Endothelial cell of umbilical vein (primary cell): ENCODE results near the gene UMPS. TPM values are rescaled to one million over a fixed set of nuclear protein-coding genes. Genes with fewer than 3 reads are reported as not detected.

Experiments used
- BruUV-seq: library from RNA; stranded (reverse); fragments of 400-500 nt; replicated peaks from 2 replicates; lab custom pipeline; 2021; lab: Mats Ljungman, UMichigan
- CTCF ChIA-PET: fragments of 300-600, 350-600 bp; sonication (Branson Sonifier 250); formaldehyde crosslinking; loops from one replicate; lab custom pipeline; 2021; ENCODE audit warnings: antibody characterized with exemption, inconsistent platforms; lab: Charles Lee
- POLR2A ChIA-PET: fragments of 300-600, 350-600 bp; sonication (Branson Sonifier 250); formaldehyde crosslinking; loops from one replicate; lab custom pipeline; 2021; ENCODE audit warnings: antibody characterized with exemption, inconsistent platforms; lab: Charles Lee
- DNase-seq: peaks from one replicate; pipeline ENCODE4 v3.0.0-alpha.2; 2011; ENCODE audit warnings: low read depth, low spot score
- FAIRE-seq: peaks from 2 replicates; lab custom pipeline; 2011; peaks lifted over from hg19 to GRCh38; lab: Jason Lieb, UNC
- H2AFZ ChIP-seq: 2 replicates; pipeline ENCODE4 v1.6.0; 2012; ENCODE audit warnings: low read depth, low read length, control low read depth, inconsistent platforms
- H3K27ac ChIP-seq: 2 replicates; pipeline ENCODE4 v1.5.1; 2011; ENCODE audit warnings: low read depth, mild to moderate bottlenecking, control low read depth, low read length, moderate library complexity; ENCODE audit not compliant: insufficient read depth
- H3K27me3 ChIP-seq, 2 experiments: 2 replicates each; pipeline versions ENCODE4 v1.6.0 to v1.6.1; 2011; ENCODE audit warnings: low read length in 2 of 2, mixed read lengths in 1 of 2; ENCODE audit not compliant: control insufficient read depth in 2 of 2, insufficient read depth in 2 of 2
- H3K36me3 ChIP-seq, 2 experiments: 2 replicates in 1 of 2; 3 replicates in 1 of 2; pipeline ENCODE4 v1.5.1; 2011; ENCODE audit warnings: low read length in 2 of 2, mild to moderate bottlenecking in 1 of 2, moderate library complexity in 1 of 2; ENCODE audit not compliant: control insufficient read depth in 2 of 2, insufficient read depth in 2 of 2; ENCODE audit errors: extremely low read depth in 1 of 2
- H3K4me1 ChIP-seq: 3 replicates; pipeline ENCODE4 v1.5.1; 2011; ENCODE audit warnings: mild to moderate bottlenecking, low read length; ENCODE audit not compliant: control insufficient read depth, insufficient read depth; ENCODE audit errors: extremely low read depth
- H3K4me2 ChIP-seq: 2 replicates; pipeline ENCODE4 v1.6.1; 2011; ENCODE audit warnings: low read length, control low read depth, mixed read lengths; ENCODE audit not compliant: insufficient read depth
- H3K4me3 ChIP-seq, 3 experiments: fragments of 200-600 bp in 1 of 3; sonication (generic), shearing (Covaris generic) in 1 of 3; replicated peaks in 1 of 3; 2 replicates each; pipeline ENCODE4 v1.5.1; 2011 to 2016; ENCODE audit warnings: control low read depth in 3 of 3, low read length in 3 of 3, mild to moderate bottlenecking in 2 of 3, inconsistent platforms in 1 of 3, low read depth in 1 of 3, moderate library complexity in 1 of 3; ENCODE audit not compliant: insufficient read depth in 1 of 3
- H3K79me2 ChIP-seq: 2 replicates; pipeline ENCODE4 v1.6.0; 2012; ENCODE audit warnings: low read length, inconsistent platforms; ENCODE audit not compliant: control insufficient read depth, insufficient read depth
- H3K9ac ChIP-seq: replicated peaks from 2 replicates; pipeline ENCODE3; 2011; ENCODE audit warnings: low read length, control low read depth; ENCODE audit not compliant: insufficient read depth; ENCODE audit errors: extremely low read depth
- H3K9me1 ChIP-seq: replicated peaks from 3 replicates; pipeline ENCODE4 v1.6.0; 2011; ENCODE audit warnings: mild to moderate bottlenecking, low read length; ENCODE audit not compliant: control insufficient read depth, insufficient read depth; ENCODE audit errors: extremely low read depth
- H3K9me3 ChIP-seq: replicated peaks from 2 replicates; pipeline ENCODE4 v1.5.1; 2012; ENCODE audit warnings: low read length, inconsistent platforms; ENCODE audit not compliant: control insufficient read depth, insufficient read depth
- H4K20me1 ChIP-seq: replicated peaks from 2 replicates; pipeline ENCODE3; 2011; ENCODE audit warnings: mild to moderate bottlenecking, low read length; ENCODE audit not compliant: control insufficient read depth, insufficient read depth; ENCODE audit errors: extremely low read depth
- CTCF ChIP-seq, 2 donors: IDR thresholded peaks; 1 replicate in 1 of 2; 2 replicates in 1 of 2; pipeline ENCODE4 v1.5.1; 2011; ENCODE audit warnings: low read length in 2 of 2, mild to moderate bottlenecking in 2 of 2, moderate library complexity in 2 of 2, control low read depth in 1 of 2, inconsistent platforms in 1 of 2, low read depth in 1 of 2; ENCODE audit not compliant: insufficient read depth in 1 of 2; ENCODE audit errors: extremely low read depth in 1 of 2
- EZH2 ChIP-seq: IDR thresholded peaks from 2 replicates; pipeline ENCODE4 v1.6.1; 2012; ENCODE audit warnings: borderline replicate concordance, low read depth, mild to moderate bottlenecking, moderate library complexity, low read length, inconsistent platforms; ENCODE audit not compliant: severe bottlenecking
- FOS ChIP-seq: IDR thresholded peaks from 2 replicates; pipeline ENCODE4 v1.6.1; 2011; ENCODE audit warnings: mild to moderate bottlenecking, low read length, moderate library complexity, borderline replicate concordance; ENCODE audit not compliant: insufficient read depth
- GATA2 ChIP-seq: IDR thresholded peaks from 2 replicates; pipeline ENCODE4 v1.7.0; 2011; ENCODE audit warnings: low read depth, mild to moderate bottlenecking, moderate library complexity, mixed read lengths, low read length; ENCODE audit not compliant: insufficient read length, insufficient read depth
- MAX ChIP-seq: IDR thresholded peaks from 2 replicates; pipeline ENCODE4 v1.6.1; 2011; ENCODE audit not compliant: insufficient read depth, insufficient read length
- MYC ChIP-seq: IDR thresholded peaks from one replicate; pipeline ENCODE4 v1.6.1; 2011; ENCODE audit warnings: mild to moderate bottlenecking, low read depth, low read length
- POLR2A ChIP-seq: IDR thresholded peaks from 2 replicates; pipeline ENCODE4 v1.6.1; 2012; ENCODE audit warnings: low read depth, mild to moderate bottlenecking, control low read depth, low read length
- POLR2AphosphoS5 ChIP-seq: IDR thresholded peaks from 2 replicates; pipeline ENCODE4 v1.6.1; 2012; ENCODE audit warnings: low read depth, mild to moderate bottlenecking, control low read depth, low read length, moderate library complexity; ENCODE audit not compliant: insufficient read depth
- dilution Hi-C: fragments of 300-500 bp; cut with MboI; formaldehyde crosslinking; loops from one replicate; pipeline ENCODE4 v1.15.0; 2019; ENCODE audit warnings: low sequenced_read_pairs; ENCODE audit not compliant: extremely low pct_ligation_motif_present
- intact Hi-C: fragments of 100-400 bp; cut with micrococcal nuclease; formaldehyde crosslinking; loops from one replicate; pipeline ENCODE4 v1.10.0; 2022
- polyA plus RNA-seq, 4 experiments: library from polyadenylated mRNA; depleted of rRNA in 3 of 4; stranded (reverse) in 3 of 4; unstranded in 1 of 4; fragments of >200 nt; gene quantifications; 2 replicates each; pipeline versions ENCODE4 v1.2.1 to v1.2.3, GENCODE V29; 2011 to 2012; ENCODE audit warnings: missing spikeins in 1 of 4
- total RNA-seq: library from RNA; stranded (reverse); gene quantifications from 2 replicates; pipeline ENCODE4 v1.2.3, GENCODE V29; 2021

Gene UMPS
- total and polyA plus RNA-seq, 2 donors (not counting 3 experiments of a cell fraction or from before 2014, with no cell fraction given) = 38.6 to 50.2 TPM

- no peak for FAIRE-seq
- Histone ChIP-seq H3K9me3 (no peaks in the 10 kb centered on the region), H3K27me3 (no peaks in the 10 kb centered on the region), H2AFZ (no peak overlapping the region), H3K27ac (no peak overlapping the region), H3K4me3 (no peak overlapping the region), H3K9me1 (no peaks in the 10 kb centered on the region), H3K79me2 (no peaks in the 10 kb centered on the region), H3K4me1 (peaks cover 20% of the 10 kb centered on the region), H4K20me1 (no peaks in the 10 kb centered on the region), H3K9ac (no peak overlapping the region), H3K36me3 (no peaks in the 10 kb centered on the region), H3K4me2 (no peak overlapping the region)
- no TSS peak for BruUV-seq
- TF ChIP-seq POLR2A (no peak), MAX (no peak), GATA2 (no peak), EZH2 (no peak), MYC (no peak), CTCF (IDR thresholded peaks at IDR 0.05; ENCODE audit: extremely low read depth in 1 of 2, insufficient read depth in 1 of 2, low read depth in 1 of 2, low read length in 2 of 2) (no peak), FOS (no peak), POLR2AphosphoS5 (no peak)
- ChIA-PET CTCF (interaction anchor here (2.5 to 3.3 kb wide), 3 partner anchors 19 to 121 kb away, joined by 16 to 29 read pairs (median 25); no protein-coding TSS in a partner anchor), POLR2A (no interaction called here)
- intact Hi-C loops (no loop called here), dilution Hi-C loops (no loop called here)
- no peak for DNase-seq
These were observed 50.1 kb downstream of the UMPS start for GRCh38 chr3:124780356-124780755.
